Measurements from ENCODE around the gene OBSL1. TPM values are rescaled to one million over a fixed set of nuclear protein-coding genes. Genes with fewer than 3 reads are reported as not detected.

OBSL1 gene
- total RNA-seq, 1 experiment from 2014 or later, result 25.5 TPM

GRCh38 chr2:219520079-219520478, 51.3 kb downstream of the OBSL1 start:
- CTCF ChIA-PET, result interaction anchor here (0.8 to 2.9 kb wide), 9 partner anchors 9 to 117 kb away, joined by 3 to 12 read pairs (median 7); partner anchors contain the start of gene GMPPA
- no peaks in the 10 kb centered on the region for H3K36me3 ChIP-seq (ENCODE audit: control insufficient read depth, insufficient read depth, low read length)
- H3K9me3 ChIP-seq (ENCODE audit: control insufficient read depth, insufficient read depth, low read depth, low read length), result no peaks in the 10 kb centered on the region
- H3K27me3 ChIP-seq (ENCODE audit: control insufficient read depth, insufficient read depth, low read length), result no peaks in the 10 kb centered on the region
- no TSS peak for BruUV-seq (replicated peaks)
- intact Hi-C loops (cut with micrococcal nuclease; ENCODE audit: unreplicated experiment) (no loop called here), in situ Hi-C loops (cut with HindIII; ENCODE audit: low pct_unique_long_range_greater_than_20kb, low sequenced_read_pairs) (no loop called here)
- ATAC-seq (no peak), DNase-seq (ENCODE audit: low read depth, low spot score) (no peak)
- TF ChIP-seq SIN3A (IDR thresholded peaks at IDR 0.05; ENCODE audit: borderline replicate concordance, insufficient read depth, low read depth, low read length) (no peak), POLR2AphosphoS5 (IDR thresholded peaks at IDR 0.05; ENCODE audit: low read depth, low read length) (no peak), CTCF (IDR thresholded peaks at IDR 0.05) (no peak), TCF7L2 (IDR thresholded peaks at IDR 0.05; ENCODE audit: low read depth, low read length) (no peak), REST (IDR thresholded peaks at IDR 0.05; ENCODE audit: insufficient read depth in 1 of 2, low read depth in 2 of 2, low read length in 1 of 2) (no peak)
- H3K4me1 ChIP-seq (ENCODE audit: control insufficient read depth, insufficient read depth, low read length), result peaks cover 10% of the 10 kb centered on the region
- H3K27ac ChIP-seq (ENCODE audit: low read length), result no peak overlapping the region
- H3K4me3 ChIP-seq (ENCODE audit: low read depth in 2 of 2, low read length in 2 of 2), result no peak overlapping the region
- POLR2A ChIA-PET, result no interaction called here

GRCh38 chr2:219519526-219519916, 51.8 kb downstream of the OBSL1 start:
- Histone ChIP-seq H3K36me3 (ENCODE audit: control insufficient read depth, insufficient read depth, low read length) (no peaks in the 10 kb centered on the region), H3K27me3 (ENCODE audit: control insufficient read depth, insufficient read depth, low read length) (no peaks in the 10 kb centered on the region), H3K27ac (ENCODE audit: low read length) (no peak overlapping the region), H3K9me3 (ENCODE audit: control insufficient read depth, insufficient read depth, low read depth, low read length) (no peaks in the 10 kb centered on the region), H3K4me1 (ENCODE audit: control insufficient read depth, insufficient read depth, low read length) (peaks cover 10% of the 10 kb centered on the region), H3K4me3 (ENCODE audit: low read depth in 2 of 2, low read length in 2 of 2) (no peak overlapping the region)
- ChIA-PET CTCF (interaction anchor here (0.8 to 2.9 kb wide), 4 partner anchors 21 to 117 kb away, joined by 3 to 12 read pairs (median 7); partner anchors contain the start of gene GMPPA), POLR2A (no interaction called here)
- BruUV-seq (replicated peaks), result no TSS peak
- ATAC-seq (no peak), DNase-seq (ENCODE audit: low read depth, low spot score) (no peak)
- in situ Hi-C loops (cut with HindIII; ENCODE audit: low pct_unique_long_range_greater_than_20kb, low sequenced_read_pairs) (no loop called here), intact Hi-C loops (cut with micrococcal nuclease; ENCODE audit: unreplicated experiment) (no loop called here)
- TF ChIP-seq SIN3A (IDR thresholded peaks at IDR 0.05; ENCODE audit: borderline replicate concordance, insufficient read depth, low read depth, low read length) (no peak), REST (IDR thresholded peaks at IDR 0.05; ENCODE audit: insufficient read depth in 1 of 2, low read depth in 2 of 2, low read length in 1 of 2) (peak in 1 of 2 experiments; percentile 41; a peak in 1 of 4 replicates)

Data from Panc1 (cell line).